Testis (tissue), 2 donors: ENCODE results near the gene CHST8.

Experiments used
- CTCF ChIP-seq, 3 experiments: fragments of 450-650 bp in 2 of 3; fragments of 200-600 bp in 1 of 3; sonication (generic) in 1 of 3; IDR thresholded peaks; one replicate each; pipeline ENCODE4 v1.5.1; 2016 to 2019; ENCODE audit warnings: antibody characterized with exemption in 3 of 3, mild to moderate bottlenecking in 2 of 3, moderate library complexity in 1 of 3
- POLR2A ChIP-seq: fragments of 450-650 bp; IDR thresholded peaks from one replicate; pipeline ENCODE4 v1.6.1; 2017; ENCODE audit warnings: antibody characterized with exemption, mild to moderate bottlenecking, moderate library complexity

- TF ChIP-seq POLR2A = no peak
- TF ChIP-seq CTCF (IDR thresholded peaks at IDR 0.05) = no peak
These were observed 17.1 kb upstream of the CHST8 start for GRCh38 chr19:33604651-33605050.
